Astrocyte (in vitro differentiated cells and primary cell): ENCODE results near the gene APLNR.

ENCODE experiments used
- CTCF ChIP-seq: IDR thresholded peaks from 2 replicates; pipeline ENCODE4 v1.5.1; 2011; ENCODE audit warnings: low read depth, mild to moderate bottlenecking, inconsistent platforms, low read length, moderate library complexity; ENCODE audit not compliant: insufficient read depth
- EZH2 ChIP-seq: IDR thresholded peaks from 2 replicates; pipeline ENCODE4 v1.6.1; 2012; ENCODE audit warnings: mild to moderate bottlenecking, low read length, inconsistent platforms; ENCODE audit not compliant: insufficient read depth

DNA sequence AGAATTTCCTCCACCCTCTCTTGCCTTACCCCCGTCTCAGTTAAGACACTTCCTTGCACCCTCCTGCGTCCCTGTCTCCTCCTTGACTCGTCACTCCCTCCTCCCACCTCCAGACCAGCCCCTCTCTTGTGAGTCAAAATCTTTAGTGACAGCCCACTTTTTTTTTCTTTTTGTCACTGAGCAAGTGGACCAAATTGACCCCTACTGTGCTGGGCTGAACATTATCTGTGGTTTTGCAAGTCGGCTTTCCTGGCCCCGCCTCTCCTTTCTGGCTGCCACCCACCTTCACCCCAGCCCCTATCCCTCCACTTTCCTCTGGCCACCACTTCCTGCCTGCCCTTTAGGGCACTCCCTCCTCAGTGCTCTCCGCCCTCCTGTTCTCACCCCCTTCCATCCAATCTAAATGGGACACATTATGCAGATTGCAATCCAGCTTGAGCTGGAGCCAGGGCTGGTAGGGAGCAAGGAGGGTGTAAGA is at the start of gene APLNR:
- TF ChIP-seq EZH2 (no peak), CTCF (no peak)
